GM12891 (cell line): Measurements from ENCODE around the gene GPR160.

Experiments used
- POLR2A ChIP-seq: IDR thresholded peaks from 2 replicates; pipeline ENCODE4 v1.6.1; 2011; ENCODE audit warnings: low read depth, low read length, control low read depth
- POLR2AphosphoS5 ChIP-seq: IDR thresholded peaks from 2 replicates; pipeline ENCODE4 v1.6.1; 2011; ENCODE audit warnings: low read depth, low read length, control low read depth
- POU2F2 ChIP-seq: IDR thresholded peaks from 2 replicates; pipeline ENCODE4 v1.6.1; 2011; ENCODE audit warnings: low read depth, mild to moderate bottlenecking, control low read depth, low read length, moderate library complexity
- SPI1 ChIP-seq: IDR thresholded peaks from 2 replicates; pipeline ENCODE4 v1.6.1; 2011; ENCODE audit warnings: low read depth, low read length, control low read depth
- TAF1 ChIP-seq: IDR thresholded peaks from 2 replicates; pipeline ENCODE4 v1.6.1; 2011; ENCODE audit warnings: low read depth, low read length, control low read depth

DNA sequence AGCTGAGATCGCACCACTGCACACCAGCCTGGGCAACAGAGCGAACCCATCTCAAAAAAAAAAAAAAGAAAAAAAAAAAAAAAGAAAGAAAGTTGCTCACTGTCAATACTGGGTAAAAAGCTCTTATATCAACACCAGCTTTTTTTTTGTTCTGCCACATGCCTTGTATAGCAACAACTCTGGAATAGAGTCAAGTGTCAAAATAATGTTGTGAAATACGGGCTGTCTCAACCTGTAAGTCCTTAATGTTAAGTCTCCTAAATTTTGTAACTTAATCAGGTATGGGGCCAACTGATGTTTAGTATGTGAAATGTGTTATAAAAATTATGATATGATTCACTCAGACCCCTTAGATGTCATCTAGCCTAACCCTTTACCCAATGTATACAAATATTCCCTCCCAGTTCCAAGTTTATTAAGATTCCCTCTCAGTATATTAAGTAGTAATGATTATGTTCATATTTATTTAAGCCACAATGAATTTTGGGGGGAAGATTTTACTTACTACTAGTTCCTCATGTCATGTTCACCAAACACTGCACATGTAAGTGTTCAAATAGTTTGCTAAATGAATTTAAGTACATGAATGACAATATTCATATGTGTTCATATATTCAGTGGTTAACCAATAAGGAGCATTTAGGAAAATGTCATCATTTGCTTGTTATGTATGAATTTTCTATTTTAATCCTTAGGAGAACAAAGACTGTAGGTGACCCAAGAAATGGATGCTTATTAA, 52.2 kb downstream of the GPR160 start:
- no peak for TF ChIP-seq POLR2A
- TF ChIP-seq POLR2AphosphoS5 = no peak
- TF ChIP-seq POU2F2 = no peak
- TF ChIP-seq TAF1 = no peak
- no peak for TF ChIP-seq SPI1
